A673 (cell line): ENCODE results near the gene EHD3.

Experiments used
- EZH2 ChIP-seq: fragments of 200-600 bp; sonication (generic); IDR thresholded peaks from 2 replicates; pipeline ENCODE4 v1.6.1; 2017; ENCODE audit warnings: borderline replicate concordance, low read depth, mild to moderate bottlenecking, mixed read lengths, antibody characterized with exemption, low read length; ENCODE audit not compliant: poor library complexity, severe bottlenecking
- TF ChIP-seq, protein P1 (sequence below): fragments of 300-800, 200-600 bp; sonication (generic); conservative IDR thresholded peaks from 2 replicates; pipeline ENCODE4 v1.5.1; 2017; ENCODE audit warnings: low read depth, mild to moderate bottlenecking, antibody characterized with exemption, low read length, moderate library complexity, mixed read lengths

GRCh38 chr2:31287654-31288053, 53.7 kb downstream of the EHD3 start:
- TF ChIP-seq, protein P1, sequence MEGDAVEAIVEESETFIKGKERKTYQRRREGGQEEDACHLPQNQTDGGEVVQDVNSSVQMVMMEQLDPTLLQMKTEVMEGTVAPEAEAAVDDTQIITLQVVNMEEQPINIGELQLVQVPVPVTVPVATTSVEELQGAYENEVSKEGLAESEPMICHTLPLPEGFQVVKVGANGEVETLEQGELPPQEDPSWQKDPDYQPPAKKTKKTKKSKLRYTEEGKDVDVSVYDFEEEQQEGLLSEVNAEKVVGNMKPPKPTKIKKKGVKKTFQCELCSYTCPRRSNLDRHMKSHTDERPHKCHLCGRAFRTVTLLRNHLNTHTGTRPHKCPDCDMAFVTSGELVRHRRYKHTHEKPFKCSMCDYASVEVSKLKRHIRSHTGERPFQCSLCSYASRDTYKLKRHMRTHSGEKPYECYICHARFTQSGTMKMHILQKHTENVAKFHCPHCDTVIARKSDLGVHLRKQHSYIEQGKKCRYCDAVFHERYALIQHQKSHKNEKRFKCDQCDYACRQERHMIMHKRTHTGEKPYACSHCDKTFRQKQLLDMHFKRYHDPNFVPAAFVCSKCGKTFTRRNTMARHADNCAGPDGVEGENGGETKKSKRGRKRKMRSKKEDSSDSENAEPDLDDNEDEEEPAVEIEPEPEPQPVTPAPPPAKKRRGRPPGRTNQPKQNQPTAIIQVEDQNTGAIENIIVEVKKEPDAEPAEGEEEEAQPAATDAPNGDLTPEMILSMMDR: no peak
- no peak for TF ChIP-seq EZH2
